Stimulated activated naive B cell treated with anti-CD40 and anti-IgM and Interleukin-4, amounts not matched to agents 10 μg/mL and 1 μg/mL and 100 μg/mL, for 72 hours (primary cell): ENCODE measurements around the gene FAAP100.
A peak's percentile ranks its signal among the peaks of the same experiment; 100 is the strongest.

Experiments used
- ATAC-seq, 2 donors: fragments of 150-1000 bp; cut with Tn5 transposase; replicated peaks; 2 replicates each; pipeline ENCODE4 v1.10.0; 2021; ENCODE audit warnings: moderate library complexity in 1 of 2
- DNase-seq: peaks from one replicate; pipeline ENCODE4 v3.0.0; 2021
- H3K27ac Mint-ChIP-seq: one replicate; pipeline ENCODE4 v1.8.0; 2022; ENCODE audit warnings: mild to moderate bottlenecking, mixed read lengths
- H3K27me3 Mint-ChIP-seq, 2 donors: one replicate each; pipeline ENCODE4 v1.8.0; 2022; ENCODE audit warnings: mixed read lengths in 2 of 2
- H3K36me3 Mint-ChIP-seq, 2 donors: one replicate each; pipeline ENCODE4 v1.8.0; 2022; ENCODE audit warnings: mixed read lengths in 2 of 2, mild to moderate bottlenecking in 1 of 2
- H3K4me1 Mint-ChIP-seq, 2 donors: one replicate each; pipeline ENCODE4 v1.8.0; 2022; ENCODE audit warnings: mixed read lengths in 2 of 2, mild to moderate bottlenecking in 1 of 2
- H3K4me3 Mint-ChIP-seq, 2 donors: one replicate each; pipeline ENCODE4 v1.8.0; 2022; ENCODE audit warnings: mild to moderate bottlenecking in 2 of 2, mixed read lengths in 2 of 2, moderate library complexity in 1 of 2
- H3K9me3 Mint-ChIP-seq, 2 donors: one replicate each; pipeline ENCODE4 v1.8.0; 2022; ENCODE audit warnings: mixed read lengths in 2 of 2, mild to moderate bottlenecking in 1 of 2

The FAAP100 gene

DNA sequence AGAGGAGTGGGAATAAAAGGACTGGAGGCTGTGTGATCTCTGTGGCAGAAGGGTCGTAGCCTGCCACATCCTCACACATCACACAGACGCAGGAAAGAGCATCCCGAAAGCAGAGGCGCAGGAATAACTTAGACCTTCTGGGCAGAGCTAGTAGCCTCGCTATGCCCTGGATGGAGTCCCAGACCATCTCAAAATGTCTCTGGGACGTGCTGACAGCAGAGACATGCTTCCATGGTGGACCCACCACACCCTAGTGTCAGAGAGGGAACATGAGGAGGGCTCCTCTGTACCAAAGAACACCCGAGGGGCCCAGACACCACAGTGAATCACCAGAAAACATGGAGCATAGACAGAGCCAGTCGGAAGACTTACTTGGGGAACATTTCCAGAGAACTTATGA lies 29.6 kb upstream of the FAAP100 start:
- no peaks in the 10 kb centered on the region for H3K9me3 Mint-ChIP-seq
- no peak overlapping the region for H3K27ac Mint-ChIP-seq
- no peaks in the 10 kb centered on the region for H3K27me3 Mint-ChIP-seq
- H3K36me3 Mint-ChIP-seq, result peaks cover 65 to 77% of the 10 kb centered on the region in 2 donors
- peaks cover 14 to 18% of the 10 kb centered on the region in 2 donors for H3K4me1 Mint-ChIP-seq
- DNase-seq, result no peak
- no peak overlapping the region for H3K4me3 Mint-ChIP-seq
- no peak for ATAC-seq

DNA sequence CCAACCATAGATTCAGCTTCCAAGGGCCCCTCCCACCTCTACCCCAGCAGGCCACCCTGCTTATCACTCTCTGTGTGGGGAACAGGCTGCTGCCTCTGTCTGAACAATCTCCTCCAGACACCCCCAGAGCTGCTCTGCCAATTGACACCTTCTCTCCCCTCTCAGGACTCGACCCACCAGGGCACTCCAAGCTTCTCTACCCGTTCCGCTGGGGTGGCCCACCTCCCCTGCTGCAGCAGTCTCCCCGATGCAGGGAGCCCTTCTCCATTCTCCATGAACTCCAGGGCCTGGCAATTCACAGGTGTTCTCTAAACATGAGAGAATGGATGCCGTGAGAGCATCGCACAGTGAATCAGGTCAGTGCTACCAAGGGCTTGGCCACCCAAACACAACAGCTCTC lies 28.3 kb upstream of the FAAP100 start:
- H3K4me1 Mint-ChIP-seq, result peaks cover 14 to 18% of the 10 kb centered on the region in 2 donors
- H3K9me3 Mint-ChIP-seq, result no peaks in the 10 kb centered on the region
- H3K4me3 Mint-ChIP-seq, result no peak overlapping the region
- ATAC-seq (no peak), DNase-seq (no peak)
- H3K27me3 Mint-ChIP-seq, result no peaks in the 10 kb centered on the region
- peak overlapping the region; percentile 73 for H3K27ac Mint-ChIP-seq
- peaks cover 56 to 77% of the 10 kb centered on the region in 2 donors for H3K36me3 Mint-ChIP-seq

DNA sequence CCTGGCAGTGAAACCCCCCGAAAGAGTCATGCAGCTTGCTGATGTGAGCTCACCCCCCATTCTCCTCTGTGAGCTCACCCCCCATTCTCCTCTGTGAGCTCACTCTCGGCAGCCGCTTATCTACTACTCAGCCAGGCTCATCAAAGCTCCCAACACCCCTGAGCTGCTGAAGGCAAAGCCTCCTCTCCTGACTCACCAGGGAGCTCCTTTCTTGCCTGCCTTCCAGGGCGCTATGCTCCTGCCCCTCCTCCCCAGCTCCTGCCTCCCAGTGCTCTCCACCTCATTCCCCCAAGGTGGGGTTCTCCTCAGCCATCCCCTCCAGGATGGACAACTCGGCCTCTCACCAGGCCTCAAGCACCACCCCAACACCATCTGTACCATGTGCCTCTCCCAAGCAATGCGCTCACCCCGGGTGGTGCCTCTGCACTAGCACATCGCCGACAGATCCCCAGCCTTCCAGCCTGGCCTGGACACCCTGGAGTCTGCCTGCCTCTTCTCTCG lies 27.7 kb upstream of the FAAP100 start:
- Mint-ChIP-seq H3K4me3 (peak overlapping the region in 1 of 2 donors; percentile 7), H3K27ac (peak overlapping the region; percentile 73), H3K36me3 (peaks cover 52 to 73% of the 10 kb centered on the region in 2 donors), H3K27me3 (no peaks in the 10 kb centered on the region), H3K4me1 (peaks cover 14 to 18% of the 10 kb centered on the region in 2 donors), H3K9me3 (no peaks in the 10 kb centered on the region)
- DNase-seq, result no peak
- ATAC-seq, result no peak

GRCh38 chr17:81579298-81579697 lies 27.1 kb upstream of the FAAP100 start:
- ATAC-seq (no peak), DNase-seq (no peak)
- peaks cover 14 to 18% of the 10 kb centered on the region in 2 donors for H3K4me1 Mint-ChIP-seq
- no peaks in the 10 kb centered on the region for H3K9me3 Mint-ChIP-seq
- H3K27me3 Mint-ChIP-seq, result no peaks in the 10 kb centered on the region
- H3K36me3 Mint-ChIP-seq, result peaks cover 53 to 70% of the 10 kb centered on the region in 2 donors
- H3K4me3 Mint-ChIP-seq, result no peak overlapping the region
- H3K27ac Mint-ChIP-seq, result peak overlapping the region; percentile 31

DNA sequence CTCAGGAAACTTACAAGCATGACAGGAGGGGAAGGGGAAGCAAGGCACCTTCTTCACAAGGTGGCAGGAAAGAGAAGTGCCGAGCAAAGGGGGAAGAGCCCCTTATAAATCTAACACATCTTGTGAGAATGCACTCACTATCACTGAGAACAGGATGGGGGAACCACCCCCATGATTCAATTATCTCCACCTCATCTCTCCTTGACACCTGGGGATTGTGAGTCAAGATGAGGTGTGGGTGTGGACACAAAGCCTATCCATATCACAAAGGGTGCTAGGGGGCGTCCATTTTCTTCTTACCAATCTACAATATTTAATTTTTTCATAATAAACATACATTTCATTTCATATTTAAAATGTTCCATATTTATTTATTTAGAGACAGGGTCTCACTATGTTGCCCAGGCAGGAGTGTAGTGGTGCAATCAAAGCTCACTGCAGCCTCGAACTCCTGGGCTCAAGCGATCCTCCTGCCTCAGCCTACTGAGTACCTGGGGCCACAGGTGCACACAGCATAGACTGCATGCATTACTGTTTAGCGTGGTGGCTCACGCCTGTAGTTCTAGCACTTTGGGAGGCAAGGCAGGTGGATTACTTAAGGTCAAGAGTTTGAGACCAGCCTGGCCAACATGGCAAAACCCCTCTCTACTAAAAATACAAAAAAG lies 26.5 kb upstream of the FAAP100 start:
- Mint-ChIP-seq H3K9me3 (no peaks in the 10 kb centered on the region), H3K4me3 (no peak overlapping the region), H3K4me1 (peaks cover 14 to 18% of the 10 kb centered on the region in 2 donors), H3K27ac (no peak overlapping the region), H3K36me3 (peaks cover 55 to 70% of the 10 kb centered on the region in 2 donors), H3K27me3 (no peaks in the 10 kb centered on the region)
- DNase-seq (no peak), ATAC-seq (no peak)

- Mint-ChIP-seq H3K27ac (no peak overlapping the region), H3K4me3 (no peak overlapping the region), H3K36me3 (peaks cover 52 to 68% of the 10 kb centered on the region in 2 donors), H3K4me1 (peaks cover 14 to 18% of the 10 kb centered on the region in 2 donors), H3K9me3 (no peaks in the 10 kb centered on the region), H3K27me3 (no peaks in the 10 kb centered on the region)
- DNase-seq (no peak), ATAC-seq (no peak)
Measured at GRCh38 chr17:81578038-81578441, 25.9 kb upstream of the FAAP100 start.

GRCh38 chr17:81577278-81578000 lies 25.3 kb upstream of the FAAP100 start:
- no peaks in the 10 kb centered on the region for H3K27me3 Mint-ChIP-seq
- H3K36me3 Mint-ChIP-seq, result peaks cover 56 to 70% of the 10 kb centered on the region in 2 donors
- no peak for DNase-seq
- peak overlapping the region; percentile 65 for H3K27ac Mint-ChIP-seq
- no peaks in the 10 kb centered on the region for H3K9me3 Mint-ChIP-seq
- no peak overlapping the region for H3K4me3 Mint-ChIP-seq
- no peak for ATAC-seq
- peaks cover 14 to 18% of the 10 kb centered on the region in 2 donors for H3K4me1 Mint-ChIP-seq

GRCh38 chr17:81576621-81577277 lies 24.6 kb upstream of the FAAP100 start:
- Mint-ChIP-seq H3K36me3 (peaks cover 52 to 67% of the 10 kb centered on the region in 2 donors), H3K27ac (no peak overlapping the region), H3K4me1 (peaks cover 14 to 18% of the 10 kb centered on the region in 2 donors), H3K9me3 (no peaks in the 10 kb centered on the region), H3K27me3 (no peaks in the 10 kb centered on the region), H3K4me3 (no peak overlapping the region)
- DNase-seq, result no peak
- no peak for ATAC-seq

- H3K4me3 Mint-ChIP-seq, result no peak overlapping the region
- peaks cover 14 to 18% of the 10 kb centered on the region in 2 donors for H3K4me1 Mint-ChIP-seq
- H3K36me3 Mint-ChIP-seq, result peaks cover 51 to 66% of the 10 kb centered on the region in 2 donors
- no peaks in the 10 kb centered on the region for H3K27me3 Mint-ChIP-seq
- no peak for DNase-seq
- H3K27ac Mint-ChIP-seq, result no peak overlapping the region
- ATAC-seq, result no peak
- no peaks in the 10 kb centered on the region for H3K9me3 Mint-ChIP-seq
Measured at GRCh38 chr17:81575836-81576235, 23.7 kb upstream of the FAAP100 start.

DNA sequence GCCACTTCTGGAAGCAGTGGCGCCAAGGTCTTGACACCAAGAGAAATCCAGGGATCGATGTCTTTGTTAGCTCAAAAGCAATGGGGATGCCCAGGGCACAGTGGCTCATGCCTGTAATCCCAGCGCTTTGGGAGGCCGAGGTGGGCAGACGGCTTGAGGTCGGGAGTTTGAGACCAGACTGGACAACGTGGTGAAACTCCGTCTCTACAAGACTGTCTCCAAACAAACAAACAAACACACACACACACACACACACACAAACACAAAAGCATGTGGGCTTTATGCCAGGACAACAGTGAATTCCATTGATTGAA lies 22.4 kb upstream of the FAAP100 start:
- Mint-ChIP-seq H3K27me3 (no peaks in the 10 kb centered on the region), H3K27ac (no peak overlapping the region), H3K9me3 (no peaks in the 10 kb centered on the region), H3K4me1 (peaks cover 6 to 11% of the 10 kb centered on the region in 2 donors), H3K4me3 (no peak overlapping the region), H3K36me3 (peaks cover 47 to 64% of the 10 kb centered on the region in 2 donors)
- ATAC-seq (no peak), DNase-seq (no peak)

DNA sequence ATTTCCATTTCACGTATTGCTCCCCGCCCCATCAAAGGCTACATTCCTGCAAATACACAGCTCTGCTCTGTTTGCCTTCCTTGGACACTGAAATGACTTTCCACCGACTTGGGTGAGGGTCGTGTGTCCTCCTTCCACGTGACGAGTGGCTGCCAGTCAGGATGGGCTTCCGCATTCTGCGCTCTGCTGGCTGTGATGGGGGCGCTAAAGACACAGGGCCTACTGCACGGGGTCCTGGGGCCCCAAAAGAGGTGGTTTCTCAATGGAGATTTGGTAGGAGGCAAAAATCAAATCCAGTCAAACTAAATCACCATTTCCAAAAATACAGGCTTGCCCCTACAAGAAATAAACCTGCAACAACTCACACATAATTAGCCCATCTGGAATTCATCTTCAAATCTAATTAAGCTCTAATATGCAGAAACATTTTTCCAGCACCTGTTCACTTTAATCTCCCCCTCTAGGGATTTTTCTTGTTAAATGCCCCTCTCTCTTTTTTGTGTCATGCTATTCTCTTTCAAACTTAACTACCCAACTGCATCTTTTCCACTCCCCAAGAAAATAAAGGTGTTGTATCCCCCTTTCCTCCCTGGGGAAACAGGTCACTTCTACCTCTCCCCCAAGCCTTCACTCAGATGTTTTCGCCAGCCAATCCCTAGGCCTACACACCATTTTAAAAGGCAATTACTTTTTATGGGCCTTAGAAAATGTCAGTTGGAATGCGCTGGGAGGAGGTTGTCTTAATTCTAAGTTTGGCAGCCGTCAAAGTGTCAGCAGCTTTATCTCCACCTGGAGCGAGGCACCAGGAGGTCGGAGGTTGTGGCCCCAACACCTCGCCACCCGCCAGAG lies 21.9 kb upstream of the FAAP100 start:
- Mint-ChIP-seq H3K27ac (no peak overlapping the region), H3K27me3 (no peaks in the 10 kb centered on the region), H3K36me3 (peaks cover 44 to 59% of the 10 kb centered on the region in 2 donors), H3K4me1 (peaks cover 0 to 8% of the 10 kb centered on the region in 2 donors), H3K4me3 (no peak overlapping the region), H3K9me3 (no peaks in the 10 kb centered on the region)
- ATAC-seq, result no peak
- no peak for DNase-seq

DNA sequence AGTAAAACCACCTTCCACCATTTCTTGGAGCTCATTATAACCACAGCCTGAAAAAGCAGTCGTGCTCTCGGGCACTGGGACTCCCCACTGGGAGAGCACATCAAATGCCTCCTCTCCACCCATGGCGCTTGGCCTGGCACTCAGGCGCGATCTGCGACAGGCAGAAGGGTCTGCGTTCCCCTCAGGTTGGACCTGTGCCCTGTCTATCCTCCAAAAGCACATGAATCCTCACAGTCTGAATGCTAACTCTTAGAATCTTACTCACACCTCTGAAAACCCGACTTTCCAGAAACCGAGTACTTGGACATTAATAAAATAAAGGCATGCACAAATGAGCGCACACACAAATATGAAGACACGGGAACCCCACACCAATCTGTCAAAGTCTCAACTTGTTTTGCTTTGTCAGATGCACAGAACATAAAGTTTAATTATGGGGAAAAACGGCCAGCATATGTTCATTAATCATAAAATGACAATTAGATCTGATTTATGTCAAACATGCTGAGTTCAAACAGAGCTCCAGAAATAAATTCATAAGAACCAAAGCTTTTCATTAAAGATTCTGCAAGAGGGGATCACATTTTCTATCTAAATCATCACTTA lies 20.5 kb upstream of the FAAP100 start:
- ATAC-seq, result no peak
- Mint-ChIP-seq H3K4me3 (no peak overlapping the region), H3K9me3 (no peaks in the 10 kb centered on the region), H3K4me1 (peaks cover 0 to 1% of the 10 kb centered on the region in 2 donors), H3K27ac (no peak overlapping the region), H3K36me3 (peaks cover 43 to 60% of the 10 kb centered on the region in 2 donors), H3K27me3 (no peaks in the 10 kb centered on the region)
- DNase-seq, result no peak

DNA sequence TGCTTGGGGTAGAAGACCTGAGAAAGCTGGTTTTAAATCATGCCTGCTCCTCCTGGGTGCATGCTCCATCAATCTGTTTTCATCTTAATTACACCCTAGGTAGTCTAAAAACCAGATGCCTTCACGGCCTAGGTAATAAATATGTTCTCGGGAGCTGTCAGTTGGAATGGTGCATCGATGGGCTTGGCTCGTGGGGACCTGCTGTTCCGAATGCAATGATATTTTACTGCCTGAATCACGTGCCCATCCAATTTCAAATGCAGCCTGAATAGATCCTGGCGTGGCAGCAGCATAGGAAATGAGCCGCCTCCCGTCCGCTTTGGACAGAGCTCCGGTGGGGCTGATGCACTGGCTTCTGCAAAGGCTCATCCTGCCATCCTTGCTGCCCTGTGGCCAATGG lies 18.8 kb upstream of the FAAP100 start:
- Mint-ChIP-seq H3K27ac (no peak overlapping the region), H3K4me1 (no peaks in the 10 kb centered on the region), H3K4me3 (no peak overlapping the region), H3K36me3 (peaks cover 40 to 52% of the 10 kb centered on the region in 2 donors), H3K9me3 (no peaks in the 10 kb centered on the region), H3K27me3 (no peaks in the 10 kb centered on the region)
- no peak for DNase-seq
- ATAC-seq, result no peak
